Testis (tissue), 3 donors: ENCODE measurements around the gene HEPHL1. TPM values are rescaled to one million over a fixed set of nuclear protein-coding genes. Genes with fewer than 3 reads are reported as not detected.

Source experiments
- DNase-seq: peaks from one replicate; pipeline ENCODE4 v3.0.0-alpha.2; 2019
- H3K27ac ChIP-seq, 2 donors: fragments of 200-600 bp; sonication (generic); one replicate each; pipeline ENCODE4 v1.5.1; 2019
- H3K27me3 ChIP-seq: fragments of 200-600 bp; sonication (generic); one replicate; pipeline ENCODE4 v1.5.1; 2019
- H3K36me3 ChIP-seq: fragments of 200-600 bp; sonication (generic); one replicate; pipeline ENCODE4 v1.5.1; 2017; ENCODE audit warnings: low read depth; ENCODE audit errors: missing control alignments
- H3K4me1 ChIP-seq: fragments of 200-600 bp; sonication (generic); one replicate; pipeline ENCODE4 v1.5.1; 2019
- H3K4me3 ChIP-seq, 2 donors: fragments of 200-600 bp; sonication (generic); one replicate each; pipeline ENCODE4 v1.5.1; 2017 to 2019
- H3K9me3 ChIP-seq: fragments of 200-600 bp; sonication (generic); one replicate; pipeline ENCODE4 v1.5.1; 2017
- POLR2A ChIP-seq: fragments of 450-650 bp; IDR thresholded peaks from one replicate; pipeline ENCODE4 v1.6.1; 2017; ENCODE audit warnings: antibody characterized with exemption, mild to moderate bottlenecking, moderate library complexity
- WGBS, 2 donors: methylation state at CpG; one replicate each; pipeline ENCODE4 v1.1.5; 2018; 5-methylcytosine and 5-hydroxymethylcytosine counted together
- intact Hi-C: fragments of 100-400 bp; cut with DNase I; formaldehyde crosslinking; loops from one replicate; pipeline ENCODE4 v1.15.1; 2023; ENCODE audit warnings: low total_unique reads
- polyA plus RNA-seq: library from polyadenylated mRNA; stranded (reverse); fragments of 350-450 nt; fragmentation: Illumina TruSeq; extraction: RNeasy Lipid Tissue Mini Kit (QIAGEN cat#74804); gene quantifications from one replicate; pipeline ENCODE4 v1.2.3, GENCODE V29; 2014; ENCODE audit warnings: low read depth, low replicate concordance; ENCODE audit not compliant: insufficient read depth
- total RNA-seq, 2 donors: library from RNA; depleted of rRNA; stranded (reverse); fragments of >200 nt; gene quantifications; one replicate each; pipeline ENCODE4 v1.2.3, GENCODE V29; 2016
- TF ChIP-seq, protein P1 (sequence below), 3 experiments: fragments of 450-650 bp in 2 of 3; fragments of 200-600 bp in 1 of 3; sonication (generic) in 1 of 3; IDR thresholded peaks; one replicate each; pipeline ENCODE4 v1.5.1; 2016 to 2019; ENCODE audit warnings: antibody characterized with exemption in 3 of 3, mild to moderate bottlenecking in 2 of 3, moderate library complexity in 1 of 3

HEPHL1 gene
- total and polyA plus RNA-seq, 3 donors from 2014 or later: 0.24 to 0.87 (median 0.54) TPM

DNA sequence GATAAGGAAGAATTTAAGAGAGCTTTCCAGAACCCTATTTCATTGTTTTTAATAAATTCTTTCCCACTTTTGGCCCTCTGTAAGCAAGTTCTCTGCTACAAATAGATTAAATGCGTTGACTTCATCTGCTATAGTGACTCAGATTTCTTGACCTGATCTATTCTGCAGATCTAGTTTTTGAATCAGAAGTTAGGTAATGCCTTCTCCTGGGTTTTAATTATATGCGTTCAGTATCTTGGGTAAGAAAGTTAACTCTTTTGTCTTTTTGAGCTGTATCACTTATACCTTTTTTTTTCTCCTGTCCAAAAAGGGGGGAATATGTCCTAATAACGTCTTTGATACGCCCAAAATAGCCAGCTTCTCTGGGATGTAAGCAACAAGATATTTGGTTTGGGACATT, 2.4 kb upstream of the HEPHL1 start:
- no peaks in the 10 kb centered on the region for H3K36me3 ChIP-seq

DNA sequence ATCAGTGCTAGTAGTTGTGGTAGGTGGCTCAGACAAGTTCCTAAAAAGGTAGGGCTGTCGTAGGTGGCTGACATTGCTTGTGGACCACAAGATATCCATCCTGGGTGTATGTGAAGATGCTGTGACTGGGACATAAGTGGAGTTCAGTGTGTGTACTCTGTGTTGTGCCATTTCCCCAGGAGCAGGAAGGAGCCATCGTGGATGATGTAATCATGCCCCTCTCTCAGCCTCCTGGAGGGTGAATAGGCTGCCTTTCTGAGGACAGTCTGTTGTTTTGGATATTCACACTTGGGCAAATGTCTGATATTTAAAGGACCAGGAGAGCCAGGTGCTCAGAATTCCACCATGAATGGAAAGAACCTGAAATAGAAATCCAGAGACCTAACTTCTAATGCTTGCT, 2.7 kb downstream of the HEPHL1 start:
- WGBS, 2 donors: 85 to 100% methylated on average over 1 to 2 of the region's 2 CpGs
- DNase-seq: no peak

More for the DNA sequence above, 2.4 kb upstream of the HEPHL1 start:
- no peak overlapping the region for H3K4me3 ChIP-seq
- H3K9me3 ChIP-seq: no peaks in the 10 kb centered on the region
- WGBS, 2 donors: 35 to 55% methylated on average over 4 of the region's 4 CpGs
- TF ChIP-seq, protein P1, sequence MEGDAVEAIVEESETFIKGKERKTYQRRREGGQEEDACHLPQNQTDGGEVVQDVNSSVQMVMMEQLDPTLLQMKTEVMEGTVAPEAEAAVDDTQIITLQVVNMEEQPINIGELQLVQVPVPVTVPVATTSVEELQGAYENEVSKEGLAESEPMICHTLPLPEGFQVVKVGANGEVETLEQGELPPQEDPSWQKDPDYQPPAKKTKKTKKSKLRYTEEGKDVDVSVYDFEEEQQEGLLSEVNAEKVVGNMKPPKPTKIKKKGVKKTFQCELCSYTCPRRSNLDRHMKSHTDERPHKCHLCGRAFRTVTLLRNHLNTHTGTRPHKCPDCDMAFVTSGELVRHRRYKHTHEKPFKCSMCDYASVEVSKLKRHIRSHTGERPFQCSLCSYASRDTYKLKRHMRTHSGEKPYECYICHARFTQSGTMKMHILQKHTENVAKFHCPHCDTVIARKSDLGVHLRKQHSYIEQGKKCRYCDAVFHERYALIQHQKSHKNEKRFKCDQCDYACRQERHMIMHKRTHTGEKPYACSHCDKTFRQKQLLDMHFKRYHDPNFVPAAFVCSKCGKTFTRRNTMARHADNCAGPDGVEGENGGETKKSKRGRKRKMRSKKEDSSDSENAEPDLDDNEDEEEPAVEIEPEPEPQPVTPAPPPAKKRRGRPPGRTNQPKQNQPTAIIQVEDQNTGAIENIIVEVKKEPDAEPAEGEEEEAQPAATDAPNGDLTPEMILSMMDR (IDR thresholded peaks at IDR 0.05): no peak
- TF ChIP-seq POLR2A: no peak
- H3K27ac ChIP-seq: no peak overlapping the region
- H3K27me3 ChIP-seq: no peaks in the 10 kb centered on the region
- intact Hi-C loops: no loop called here
- DNase-seq: no peak
- H3K4me1 ChIP-seq: no peaks in the 10 kb centered on the region

DNA sequence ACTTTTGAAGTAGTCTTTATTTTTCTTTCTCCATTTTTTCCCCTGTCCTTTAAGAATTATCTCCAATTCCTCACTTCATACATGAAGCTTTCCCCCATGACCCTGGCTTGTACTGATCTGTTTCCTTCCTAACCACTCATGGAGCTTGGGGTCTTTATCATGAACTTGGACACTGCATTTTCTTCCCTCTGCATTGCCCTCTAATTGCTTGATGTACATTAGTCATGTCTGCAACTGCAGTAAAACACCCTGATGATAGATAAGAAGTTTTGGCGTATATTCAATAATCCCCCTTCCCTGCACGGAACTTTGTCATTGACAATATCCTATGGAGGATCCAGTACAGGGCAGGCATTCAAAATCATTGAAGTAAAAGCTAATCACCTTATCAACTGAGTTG, 3.4 kb downstream of the HEPHL1 start:
- no peak overlapping the region for H3K27ac ChIP-seq
- intact Hi-C loops: no loop called here
- no peak for TF ChIP-seq POLR2A
- TF ChIP-seq, protein P1 (IDR thresholded peaks at IDR 0.05): no peak
- no peak overlapping the region for H3K4me3 ChIP-seq
- DNase-seq: no peak
- H3K36me3 ChIP-seq: no peaks in the 10 kb centered on the region
- no peaks in the 10 kb centered on the region for H3K9me3 ChIP-seq
- H3K27me3 ChIP-seq: no peaks in the 10 kb centered on the region
- 59 to 83% methylated on average over 2 of the region's 2 CpGs for WGBS, 2 donors
- no peaks in the 10 kb centered on the region for H3K4me1 ChIP-seq

More for the DNA sequence above, 2.7 kb downstream of the HEPHL1 start:
- Histone ChIP-seq H3K4me3 (no peak overlapping the region), H3K36me3 (no peaks in the 10 kb centered on the region), H3K4me1 (no peaks in the 10 kb centered on the region), H3K27me3 (no peaks in the 10 kb centered on the region), H3K27ac (no peak overlapping the region), H3K9me3 (no peaks in the 10 kb centered on the region)
- TF ChIP-seq, protein P1 (IDR thresholded peaks at IDR 0.05): no peak
- TF ChIP-seq POLR2A: no peak
- intact Hi-C loops: no loop called here

DNA sequence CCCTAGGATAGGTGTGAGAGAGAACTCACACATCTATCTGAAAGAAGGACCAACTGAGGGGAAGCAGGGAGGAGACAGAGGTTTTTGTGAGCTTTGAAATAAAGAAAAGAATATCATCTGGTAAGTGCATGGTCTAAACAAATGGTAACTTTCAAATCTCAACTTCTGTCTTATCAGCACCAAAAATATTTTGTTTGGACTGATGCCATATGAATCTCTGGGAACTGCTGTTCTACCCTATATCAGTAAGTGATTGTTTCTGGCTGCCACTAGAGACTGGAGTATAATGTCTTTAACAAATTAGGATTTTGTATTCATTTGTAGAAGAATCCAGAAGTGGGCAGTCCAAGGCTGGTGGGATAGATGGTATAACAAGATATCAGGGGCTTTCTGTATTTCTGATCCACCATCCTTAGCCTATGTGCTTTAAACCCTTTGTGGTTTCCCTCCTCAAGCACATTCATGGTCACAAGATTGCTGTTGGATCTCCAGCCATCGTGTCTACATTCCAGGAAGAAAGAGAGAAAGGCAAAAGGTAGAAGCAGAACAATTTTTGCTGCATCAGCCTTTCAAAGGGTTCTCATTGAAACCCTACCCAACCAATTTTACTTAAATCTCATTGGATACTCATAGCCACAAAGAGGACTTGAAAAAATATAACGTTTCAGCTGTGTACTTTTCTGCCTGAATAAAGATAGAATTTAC, 4.7 kb downstream of the HEPHL1 start:
- intact Hi-C loops: no loop called here
- TF ChIP-seq, protein P1 (IDR thresholded peaks at IDR 0.05): no peak
- TF ChIP-seq POLR2A: no peak
- 84 to 85% methylated on average over 2 of the region's 2 CpGs for WGBS, 2 donors
- H3K27me3 ChIP-seq: no peaks in the 10 kb centered on the region
- no peak overlapping the region for H3K4me3 ChIP-seq
- no peaks in the 10 kb centered on the region for H3K9me3 ChIP-seq
- H3K4me1 ChIP-seq: no peaks in the 10 kb centered on the region
- DNase-seq: no peak
- H3K27ac ChIP-seq: no peak overlapping the region
- no peaks in the 10 kb centered on the region for H3K36me3 ChIP-seq

DNA sequence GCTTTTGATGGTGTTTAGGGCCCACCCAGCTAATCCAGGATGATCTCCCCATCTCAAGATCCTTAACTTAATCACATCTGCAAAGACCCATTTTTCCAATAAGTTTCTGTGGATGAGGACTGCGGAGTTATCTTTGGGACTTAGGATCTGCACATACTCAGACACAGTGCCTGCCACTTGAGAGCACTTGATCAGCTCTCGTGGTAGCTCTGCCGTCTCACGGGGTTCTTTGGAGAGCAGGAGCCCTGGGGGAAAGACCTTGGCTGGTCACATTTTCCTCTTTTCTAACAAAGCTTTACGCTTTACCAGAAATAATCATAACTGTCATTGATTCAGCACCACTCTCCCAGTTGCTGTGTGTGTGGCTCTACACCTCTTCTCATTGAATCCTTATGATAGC, 6.1 kb downstream of the HEPHL1 start:
- no peaks in the 10 kb centered on the region for H3K27me3 ChIP-seq
- intact Hi-C loops: no loop called here
- TF ChIP-seq, protein P1 (IDR thresholded peaks at IDR 0.05): no peak
- no peak for TF ChIP-seq POLR2A
- WGBS, 2 donors: 84 to 91% methylated on average over 5 of the region's 5 CpGs
- H3K27ac ChIP-seq: no peak overlapping the region
- DNase-seq: no peak
- H3K4me1 ChIP-seq: no peaks in the 10 kb centered on the region
- no peak overlapping the region for H3K4me3 ChIP-seq
- no peaks in the 10 kb centered on the region for H3K9me3 ChIP-seq
- H3K36me3 ChIP-seq: no peaks in the 10 kb centered on the region
